Glutamatergic neuron (in vitro differentiated cells): Measurements from ENCODE around the gene TEX11. TPM values are rescaled to one million over a fixed set of nuclear protein-coding genes. Genes with fewer than 3 reads are reported as not detected.
A peak's percentile ranks its signal among the peaks of the same experiment; 100 is the strongest.
"Not testable (repeated sequence)": the region's sequence is repeated elsewhere in the genome, so short reads cannot be mapped to it uniquely, and the experiment has no call there.

ENCODE experiments used
- DNase-seq: peaks from one replicate; pipeline ENCODE4 v3.0.0; 2022
- H3K27ac Mint-ChIP-seq: one replicate; pipeline ENCODE4 v1.8.0; 2020; ENCODE audit warnings: mild to moderate bottlenecking, mixed read lengths, inconsistent platforms; ENCODE audit not compliant: unreplicated experiment
- H3K27me3 Mint-ChIP-seq: one replicate; pipeline ENCODE4 v1.8.0; 2020; ENCODE audit warnings: mild to moderate bottlenecking, moderate library complexity, mixed read lengths, inconsistent platforms; ENCODE audit not compliant: unreplicated experiment
- H3K36me3 Mint-ChIP-seq: one replicate; pipeline ENCODE4 v1.8.0; 2020; ENCODE audit warnings: mild to moderate bottlenecking, mixed read lengths, inconsistent platforms; ENCODE audit not compliant: unreplicated experiment
- H3K4me1 Mint-ChIP-seq: one replicate; pipeline ENCODE4 v1.8.0; 2020; ENCODE audit warnings: mild to moderate bottlenecking, low read depth, mixed read lengths, inconsistent platforms; ENCODE audit not compliant: unreplicated experiment
- H3K4me3 Mint-ChIP-seq: one replicate; pipeline ENCODE4 v1.8.0; 2020; ENCODE audit warnings: mild to moderate bottlenecking, mixed read lengths, inconsistent platforms; ENCODE audit not compliant: unreplicated experiment
- H3K9me3 Mint-ChIP-seq: one replicate; pipeline ENCODE4 v1.8.0; 2020; ENCODE audit warnings: mild to moderate bottlenecking, moderate library complexity, mixed read lengths, inconsistent platforms; ENCODE audit not compliant: unreplicated experiment
- total RNA-seq: library from RNA; stranded (reverse); fragmentation: NEBNext Ultra II Directional; extraction: Animal tissue kit (Norgen Biotek cat#: 25700); gene quantifications from one replicate; pipeline ENCODE4 v1.2.1, GENCODE V29; 2021; ENCODE audit not compliant: unreplicated experiment
- TF ChIP-seq, protein P1 (sequence below): fragments of 200-600 bp; sonication (generic); IDR thresholded peaks from one replicate; pipeline ENCODE4 v1.5.0; 2021; ENCODE audit not compliant: partially characterized antibody, unreplicated experiment

Gene TEX11
- total RNA-seq, 1 donor from 2014 or later = not detected

GRCh38 chrX:70774223-70774622, 134.3 kb downstream of the TEX11 start:
- no peak overlapping the region for H3K27ac Mint-ChIP-seq
- no peaks in the 10 kb centered on the region for H3K27me3 Mint-ChIP-seq

GRCh38 chrX:70769659-70770227, 138.8 kb downstream of the TEX11 start:
- TF ChIP-seq, protein P1, sequence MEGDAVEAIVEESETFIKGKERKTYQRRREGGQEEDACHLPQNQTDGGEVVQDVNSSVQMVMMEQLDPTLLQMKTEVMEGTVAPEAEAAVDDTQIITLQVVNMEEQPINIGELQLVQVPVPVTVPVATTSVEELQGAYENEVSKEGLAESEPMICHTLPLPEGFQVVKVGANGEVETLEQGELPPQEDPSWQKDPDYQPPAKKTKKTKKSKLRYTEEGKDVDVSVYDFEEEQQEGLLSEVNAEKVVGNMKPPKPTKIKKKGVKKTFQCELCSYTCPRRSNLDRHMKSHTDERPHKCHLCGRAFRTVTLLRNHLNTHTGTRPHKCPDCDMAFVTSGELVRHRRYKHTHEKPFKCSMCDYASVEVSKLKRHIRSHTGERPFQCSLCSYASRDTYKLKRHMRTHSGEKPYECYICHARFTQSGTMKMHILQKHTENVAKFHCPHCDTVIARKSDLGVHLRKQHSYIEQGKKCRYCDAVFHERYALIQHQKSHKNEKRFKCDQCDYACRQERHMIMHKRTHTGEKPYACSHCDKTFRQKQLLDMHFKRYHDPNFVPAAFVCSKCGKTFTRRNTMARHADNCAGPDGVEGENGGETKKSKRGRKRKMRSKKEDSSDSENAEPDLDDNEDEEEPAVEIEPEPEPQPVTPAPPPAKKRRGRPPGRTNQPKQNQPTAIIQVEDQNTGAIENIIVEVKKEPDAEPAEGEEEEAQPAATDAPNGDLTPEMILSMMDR = peak; percentile 58
- H3K27me3 Mint-ChIP-seq = no peaks in the 10 kb centered on the region
- H3K9me3 Mint-ChIP-seq = no peaks in the 10 kb centered on the region
- no peaks in the 10 kb centered on the region for H3K4me1 Mint-ChIP-seq
- no peak overlapping the region for H3K4me3 Mint-ChIP-seq
- H3K27ac Mint-ChIP-seq = no peak overlapping the region
- no peaks in the 10 kb centered on the region for H3K36me3 Mint-ChIP-seq
- no peak for DNase-seq

More at GRCh38 chrX:70774223-70774622, 134.3 kb downstream of the TEX11 start:
- Mint-ChIP-seq H3K36me3 (no peaks in the 10 kb centered on the region), H3K9me3 (no peaks in the 10 kb centered on the region), H3K4me1 (no peaks in the 10 kb centered on the region), H3K4me3 (no peak overlapping the region)
- DNase-seq = no peak
- TF ChIP-seq, protein P1 = no peak

GRCh38 chrX:70762285-70762684, 146.2 kb downstream of the TEX11 start:
- TF ChIP-seq, protein P1 = no peak
- H3K27me3 Mint-ChIP-seq = no peaks in the 10 kb centered on the region
- DNase-seq = no peak
- no peaks in the 10 kb centered on the region for H3K36me3 Mint-ChIP-seq
- no peak overlapping the region for H3K4me3 Mint-ChIP-seq
- H3K27ac Mint-ChIP-seq = no peak overlapping the region
- H3K4me1 Mint-ChIP-seq = no peaks in the 10 kb centered on the region
- H3K9me3 Mint-ChIP-seq = no peaks in the 10 kb centered on the region

GRCh38 chrX:70755850-70756249, 152.7 kb downstream of the TEX11 start:
- no peak overlapping the region for H3K27ac Mint-ChIP-seq
- H3K27me3 Mint-ChIP-seq = no peaks in the 10 kb centered on the region
- DNase-seq = no peak
- TF ChIP-seq, protein P1 = no peak
- H3K4me1 Mint-ChIP-seq = no peaks in the 10 kb centered on the region
- no peaks in the 10 kb centered on the region for H3K9me3 Mint-ChIP-seq
- H3K36me3 Mint-ChIP-seq = no peaks in the 10 kb centered on the region
- H3K4me3 Mint-ChIP-seq = no peak overlapping the region

DNA sequence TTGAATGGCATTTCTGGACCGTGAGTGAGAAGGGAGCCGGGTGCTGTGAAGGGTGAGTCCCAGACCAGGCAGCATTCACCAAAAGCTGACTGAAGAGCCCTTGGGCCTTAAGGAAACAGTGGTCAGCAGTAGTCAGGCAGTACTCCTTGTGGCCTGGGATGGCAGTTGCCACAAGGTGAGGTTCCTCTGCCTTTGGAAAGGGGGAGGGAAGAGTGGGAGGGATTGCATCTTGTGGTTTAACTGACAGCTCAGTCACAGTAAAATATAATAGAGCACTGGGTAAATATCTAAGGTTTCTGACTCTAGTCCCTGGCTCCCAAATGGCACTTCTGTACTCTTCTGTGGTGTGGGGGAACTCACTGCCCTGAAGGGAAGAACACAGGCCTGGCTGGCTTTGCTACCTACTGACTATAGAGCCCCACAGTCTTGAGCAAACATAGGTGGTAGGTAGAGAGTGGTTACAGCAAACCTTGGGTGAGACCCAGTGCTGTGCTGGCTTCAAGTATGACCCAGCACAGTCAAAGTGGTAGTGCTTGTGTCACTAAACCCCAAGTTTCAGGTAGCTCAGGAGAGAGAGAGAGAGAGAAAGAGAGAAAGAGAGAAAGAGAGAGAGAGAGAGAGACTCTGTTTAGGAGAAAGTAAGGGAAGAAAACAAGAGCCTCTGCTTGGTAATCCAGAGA, 154.2 kb downstream of the TEX11 start:
- no peaks in the 10 kb centered on the region for H3K9me3 Mint-ChIP-seq
- no peak overlapping the region for H3K4me3 Mint-ChIP-seq
- no peak overlapping the region for H3K27ac Mint-ChIP-seq
- no peaks in the 10 kb centered on the region for H3K36me3 Mint-ChIP-seq
- TF ChIP-seq, protein P1 = no peak
- DNase-seq = no peak
- H3K27me3 Mint-ChIP-seq = no peaks in the 10 kb centered on the region
- no peaks in the 10 kb centered on the region for H3K4me1 Mint-ChIP-seq

- H3K4me1 Mint-ChIP-seq, H3K27ac Mint-ChIP-seq, DNase-seq, H3K36me3 Mint-ChIP-seq, H3K4me3 Mint-ChIP-seq, H3K9me3 Mint-ChIP-seq, H3K27me3 Mint-ChIP-seq: not testable (repeated sequence)
Measured at GRCh38 chrX:70733774-70734173, 174.7 kb downstream of the TEX11 start.

GRCh38 chrX:70727961-70728360, 180.6 kb downstream of the TEX11 start:
- H3K36me3 Mint-ChIP-seq, H3K9me3 Mint-ChIP-seq, H3K27ac Mint-ChIP-seq, H3K4me3 Mint-ChIP-seq, DNase-seq, H3K4me1 Mint-ChIP-seq, H3K27me3 Mint-ChIP-seq: not testable (repeated sequence)
